SH-SY5Y (cell line): ENCODE measurements around the gene RAX.

Experiments used
- GATA2 ChIP-seq: IDR thresholded peaks from 2 replicates; pipeline ENCODE4 v1.6.1; 2011; ENCODE audit warnings: mild to moderate bottlenecking, low read depth, low read length
- GATA3 ChIP-seq: IDR thresholded peaks from 2 replicates; pipeline ENCODE4 v1.6.1; 2011; ENCODE audit warnings: low read depth, mild to moderate bottlenecking, low read length, moderate library complexity

GRCh38 chr18:59301929-59302328 is 28.7 kb upstream of the RAX start:
- no peak for TF ChIP-seq GATA2
- TF ChIP-seq GATA3: no peak
